Measurements from ENCODE around the gene AQP3.
"Not testable (repeated sequence)": the region's sequence is repeated elsewhere in the genome, so short reads cannot be mapped to it uniquely, and the experiment has no call there.

Gene AQP3

DNA sequence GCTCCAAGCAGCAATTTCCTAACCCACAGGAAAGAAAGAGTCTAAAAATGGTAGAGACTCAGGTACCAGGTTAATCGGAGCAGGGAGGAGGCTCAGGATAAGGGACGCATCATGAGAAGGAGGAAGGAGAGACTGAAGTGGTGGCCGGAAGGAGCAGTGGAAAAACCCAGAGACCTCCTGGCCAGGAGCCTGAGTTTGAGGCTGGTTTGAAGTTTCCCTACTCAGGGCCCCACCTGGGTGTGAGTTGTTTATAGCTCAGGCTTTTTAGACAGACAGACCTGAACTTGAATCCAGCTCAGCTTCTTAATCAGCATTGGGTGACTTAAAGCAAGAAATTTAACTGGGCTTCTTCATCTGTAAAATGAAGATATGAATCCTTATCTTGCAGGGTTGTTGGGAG is 33.1 kb downstream of the AQP3 start:
- no peak overlapping the region for H3K4me3 ChIP-seq (ENCODE audit: low read length)
- DNase-seq (ENCODE audit: low read depth), result no peak
- TF ChIP-seq, protein P1, sequence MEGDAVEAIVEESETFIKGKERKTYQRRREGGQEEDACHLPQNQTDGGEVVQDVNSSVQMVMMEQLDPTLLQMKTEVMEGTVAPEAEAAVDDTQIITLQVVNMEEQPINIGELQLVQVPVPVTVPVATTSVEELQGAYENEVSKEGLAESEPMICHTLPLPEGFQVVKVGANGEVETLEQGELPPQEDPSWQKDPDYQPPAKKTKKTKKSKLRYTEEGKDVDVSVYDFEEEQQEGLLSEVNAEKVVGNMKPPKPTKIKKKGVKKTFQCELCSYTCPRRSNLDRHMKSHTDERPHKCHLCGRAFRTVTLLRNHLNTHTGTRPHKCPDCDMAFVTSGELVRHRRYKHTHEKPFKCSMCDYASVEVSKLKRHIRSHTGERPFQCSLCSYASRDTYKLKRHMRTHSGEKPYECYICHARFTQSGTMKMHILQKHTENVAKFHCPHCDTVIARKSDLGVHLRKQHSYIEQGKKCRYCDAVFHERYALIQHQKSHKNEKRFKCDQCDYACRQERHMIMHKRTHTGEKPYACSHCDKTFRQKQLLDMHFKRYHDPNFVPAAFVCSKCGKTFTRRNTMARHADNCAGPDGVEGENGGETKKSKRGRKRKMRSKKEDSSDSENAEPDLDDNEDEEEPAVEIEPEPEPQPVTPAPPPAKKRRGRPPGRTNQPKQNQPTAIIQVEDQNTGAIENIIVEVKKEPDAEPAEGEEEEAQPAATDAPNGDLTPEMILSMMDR (conservative IDR thresholded peaks at IDR 0.05; ENCODE audit: low read depth, low read length), result no peak

DNA sequence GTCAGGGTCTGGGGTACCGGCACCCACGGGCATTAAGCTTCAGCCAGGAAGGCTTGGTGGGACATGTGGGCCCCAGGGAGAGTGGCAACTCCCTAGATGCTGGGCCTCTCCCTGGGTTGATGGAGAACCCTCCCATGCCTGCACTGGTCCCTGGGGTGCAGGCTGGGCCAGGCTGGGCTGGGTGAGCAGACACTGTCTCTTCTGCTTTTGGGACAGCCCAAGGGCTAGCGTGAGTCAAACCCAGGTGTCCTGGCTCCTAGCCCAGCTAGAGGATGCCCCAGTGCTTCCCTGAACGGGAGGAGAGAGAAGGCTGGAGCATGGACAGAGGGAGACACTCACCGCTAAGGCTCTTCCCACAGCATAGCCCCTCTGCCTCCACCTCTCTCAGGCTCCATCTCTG is 39.3 kb downstream of the AQP3 start:
- no peak for DNase-seq (ENCODE audit: low read depth)
- TF ChIP-seq, protein P1 (conservative IDR thresholded peaks at IDR 0.05; ENCODE audit: low read depth, low read length), result no peak
- no peak overlapping the region for H3K4me3 ChIP-seq (ENCODE audit: low read length)

DNA sequence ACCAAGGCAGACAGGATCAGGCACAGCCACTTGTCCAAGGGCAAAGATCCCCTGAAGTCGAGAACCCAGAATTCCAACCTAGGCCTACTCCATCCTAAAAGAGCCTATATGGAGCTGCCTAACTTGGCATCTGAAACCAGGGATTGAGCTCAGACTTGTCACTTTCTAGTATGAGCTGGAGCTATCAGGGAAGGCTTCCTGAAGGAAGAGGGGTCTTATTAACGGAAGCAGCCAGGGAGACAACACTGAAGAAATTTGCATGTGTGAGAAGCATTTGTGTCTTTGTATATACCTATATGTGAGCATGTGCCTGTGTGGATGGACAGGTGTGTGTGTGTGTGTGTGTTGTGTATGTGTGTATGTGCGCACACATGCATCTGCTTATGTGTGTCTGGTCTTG is 40.3 kb downstream of the AQP3 start:
- TF ChIP-seq, protein P1 (conservative IDR thresholded peaks at IDR 0.05; ENCODE audit: low read depth, low read length), result no peak
- no peak overlapping the region for H3K4me3 ChIP-seq (ENCODE audit: low read length)
- DNase-seq (ENCODE audit: low read depth), result no peak

DNA sequence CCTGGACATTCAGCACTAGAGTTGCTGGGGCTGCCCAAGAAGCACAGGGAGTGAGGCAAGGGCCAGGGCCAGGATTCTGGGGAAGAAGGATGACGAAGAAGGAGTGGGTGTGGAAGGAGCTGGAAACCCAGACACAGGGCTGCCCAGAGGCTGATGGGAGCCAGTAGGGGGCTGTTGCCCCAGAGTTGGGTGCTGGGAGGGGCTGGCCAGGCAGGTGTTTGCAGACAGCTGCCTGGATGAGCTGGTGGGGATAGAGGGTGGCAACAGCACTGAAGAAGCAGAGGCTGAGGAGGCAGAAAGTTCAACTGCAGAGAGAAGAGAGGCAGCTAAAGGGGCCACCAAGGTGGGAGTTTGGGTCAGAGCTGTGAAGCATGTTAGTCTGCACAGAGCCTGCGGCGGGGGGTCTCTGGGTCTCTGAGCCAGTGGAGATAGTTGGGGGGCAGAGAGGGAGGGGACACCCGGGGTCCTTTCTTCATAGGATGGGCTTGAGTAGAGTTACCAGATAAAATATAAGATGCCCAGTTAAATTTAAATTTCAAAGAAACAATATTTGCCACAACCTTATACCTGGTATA is 42.5 kb downstream of the AQP3 start:
- no peak overlapping the region for H3K4me3 ChIP-seq (ENCODE audit: low read length)
- TF ChIP-seq, protein P1 (conservative IDR thresholded peaks at IDR 0.05; ENCODE audit: low read depth, low read length), result no peak
- DNase-seq (ENCODE audit: low read depth), result no peak

DNA sequence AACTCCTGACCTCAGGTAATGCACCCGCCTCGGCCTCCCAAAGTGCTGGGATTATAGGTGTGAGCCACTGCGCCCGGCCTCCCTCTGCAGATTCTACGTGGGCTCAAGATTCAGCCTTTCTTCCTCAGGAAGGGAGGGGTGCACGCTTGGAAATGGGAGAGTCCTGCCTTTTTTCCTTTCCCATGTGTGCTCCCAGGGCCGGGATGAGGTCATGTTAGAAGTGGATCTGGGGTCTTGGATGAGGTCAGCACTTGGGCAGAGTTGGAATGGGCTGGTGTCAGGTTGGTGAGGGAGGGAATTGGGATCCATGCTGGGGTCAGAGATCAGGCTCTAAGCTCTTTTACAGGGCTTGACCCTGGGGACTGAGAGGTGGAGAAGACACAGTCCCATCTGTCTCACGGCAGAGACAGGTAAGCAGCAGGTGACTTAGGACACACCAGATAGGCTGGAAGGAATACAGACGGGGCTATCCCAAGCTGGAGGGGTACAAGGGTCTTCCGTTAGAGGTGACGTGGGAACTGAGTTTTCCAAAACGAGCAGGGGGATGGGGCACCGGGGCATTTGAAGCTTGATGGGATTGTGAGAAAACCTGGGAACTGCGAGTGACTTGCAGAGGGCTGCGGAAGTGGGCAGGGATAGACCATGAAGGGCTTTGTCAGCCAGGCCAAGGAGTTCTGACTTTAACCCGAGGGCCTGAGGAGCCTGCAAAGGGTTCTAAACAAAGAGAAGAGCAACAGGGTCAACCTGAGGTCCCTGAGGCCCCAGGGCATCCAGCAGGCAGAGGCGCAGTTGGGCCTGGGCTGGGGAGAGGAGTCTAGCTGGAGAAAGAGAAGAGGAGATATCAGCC is 43.2 kb downstream of the AQP3 start:
- TF ChIP-seq, protein P1 (conservative IDR thresholded peaks at IDR 0.05; ENCODE audit: low read depth, low read length), result no peak
- DNase-seq (ENCODE audit: low read depth), result no peak
- no peak overlapping the region for H3K4me3 ChIP-seq (ENCODE audit: low read length)

DNA sequence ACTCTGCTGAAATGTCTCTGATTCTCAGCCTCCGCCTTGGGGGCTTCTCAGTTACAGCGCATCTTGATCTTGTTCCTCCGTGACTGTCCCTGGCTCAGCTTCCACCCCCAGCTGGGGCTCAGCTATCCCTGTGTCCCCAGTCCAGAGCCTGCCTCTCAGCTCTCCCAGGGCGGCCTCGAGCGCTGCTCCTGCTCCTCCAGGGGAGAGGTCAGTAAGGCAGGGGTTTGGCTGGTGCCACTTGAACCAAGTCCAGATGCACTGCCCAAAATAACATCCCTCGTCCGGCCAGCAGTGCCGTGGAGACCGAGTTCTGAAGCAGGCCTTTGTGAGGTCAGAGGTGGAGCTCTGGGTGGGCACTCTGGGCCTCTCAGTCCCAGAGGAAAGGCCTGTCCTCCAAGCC is 45.0 kb downstream of the AQP3 start, which contains the start of gene AQP7:
AQP7 (minus strand) TSS at position 198 of the 400 bp plus-strand sequence. CDS start 1,306 bp downstream, outside the sequence.
- DNase-seq (ENCODE audit: low read depth); H3K4me3 ChIP-seq (ENCODE audit: low read length): not testable (repeated sequence)

DNA sequence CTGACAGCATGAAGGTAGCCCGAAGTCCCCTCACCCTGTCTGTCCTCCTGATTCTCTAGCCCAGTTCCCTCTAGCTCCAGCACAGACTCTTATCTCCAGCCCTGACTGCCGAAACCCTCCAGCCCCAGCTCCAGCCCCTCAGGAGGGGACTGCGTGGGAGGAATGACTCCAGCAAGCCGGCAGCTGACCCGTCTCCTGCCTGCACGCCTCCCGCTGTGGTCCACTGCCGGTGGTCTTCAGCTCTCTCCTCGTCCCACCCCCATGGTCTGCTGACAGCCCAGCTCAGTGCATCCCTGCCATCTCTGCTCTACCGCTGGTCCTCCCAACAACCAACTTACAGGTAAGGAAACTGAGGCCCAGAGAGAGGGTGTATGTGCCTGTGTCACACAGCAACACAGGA is 45.6 kb downstream of the AQP3 start:
- not testable (repeated sequence) for DNase-seq (ENCODE audit: low read depth); H3K4me3 ChIP-seq (ENCODE audit: low read length)

DNA sequence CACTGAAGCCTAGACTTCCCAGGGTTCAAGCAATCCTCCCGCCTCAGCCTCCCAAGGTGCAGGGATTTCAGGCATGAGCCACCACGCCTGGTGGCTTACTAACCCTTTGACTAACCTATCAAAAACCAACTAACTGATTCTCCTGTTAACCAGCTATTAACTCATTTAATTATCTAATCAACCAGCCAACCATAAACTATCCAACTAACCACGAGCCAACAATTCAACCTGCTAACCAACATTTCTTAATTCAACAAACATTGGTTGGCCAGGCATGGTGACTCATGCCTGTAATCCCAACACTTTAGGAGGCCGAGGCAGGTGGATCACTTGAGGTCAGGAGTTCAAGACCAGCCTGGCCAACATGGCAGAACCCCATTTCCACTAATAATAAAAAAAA is 48.3 kb downstream of the AQP3 start:
- not testable (repeated sequence) for H3K4me3 ChIP-seq (ENCODE audit: low read length)

DNA sequence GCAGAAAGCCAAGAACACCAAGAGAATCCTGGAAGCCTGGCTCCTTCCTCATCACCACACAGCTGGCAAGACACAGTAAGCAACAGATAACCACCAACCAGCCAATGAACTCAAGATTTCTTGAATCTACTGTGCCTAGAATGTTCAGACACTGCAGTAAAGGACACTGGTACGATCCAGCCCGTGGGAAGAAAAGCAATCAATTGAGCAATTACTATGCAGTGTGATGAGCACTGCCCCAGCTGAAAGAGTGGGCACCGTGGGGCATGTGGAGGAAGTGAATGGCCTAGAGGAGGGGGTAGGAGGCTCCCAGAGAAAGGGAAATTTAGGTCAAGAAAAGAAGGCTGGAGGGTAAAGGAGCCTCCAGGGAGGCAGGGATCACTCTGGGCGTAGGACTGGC is 49.6 kb downstream of the AQP3 start:
- H3K4me3 ChIP-seq (ENCODE audit: low read length); DNase-seq (ENCODE audit: low read depth): not testable (repeated sequence)

More for the DNA sequence above, 48.3 kb downstream of the AQP3 start:
- not testable (repeated sequence) for DNase-seq (ENCODE audit: low read depth)

DNA sequence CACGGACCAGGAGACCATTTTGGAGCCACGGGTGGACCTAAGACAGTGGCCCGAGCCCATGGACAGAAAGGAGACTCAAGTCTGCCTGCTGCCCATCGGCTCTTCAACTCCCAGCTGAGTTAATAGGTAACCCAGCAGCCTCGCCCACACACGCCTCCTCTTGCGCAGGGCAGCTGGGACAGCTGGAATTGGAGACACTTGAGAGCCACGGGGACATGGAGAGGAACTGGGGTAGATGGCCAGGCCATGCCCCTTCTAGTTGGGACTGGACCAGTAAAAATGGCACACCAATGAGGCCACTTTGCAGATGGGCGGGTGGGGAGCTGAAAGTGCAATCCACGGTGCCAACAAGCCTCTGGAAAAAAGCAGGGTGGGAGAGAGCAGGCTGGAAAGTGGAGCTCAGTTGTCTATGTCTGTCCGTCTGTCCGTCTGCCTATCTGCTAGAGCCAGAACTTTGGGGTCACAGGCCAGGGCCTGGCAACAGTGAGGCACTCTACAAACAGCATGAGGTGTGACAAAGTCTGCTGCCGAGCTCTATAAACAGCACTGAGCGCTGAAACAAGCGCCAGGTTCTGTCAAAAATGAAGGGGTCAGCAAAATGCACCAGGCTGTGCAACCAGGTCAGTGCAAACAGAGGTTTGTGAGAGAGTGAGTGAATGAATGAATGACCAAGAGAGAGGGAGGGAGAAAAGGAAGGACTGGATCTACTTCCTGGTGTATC is 52.1 kb downstream of the AQP3 start:
- DNase-seq (ENCODE audit: low read depth), result not testable (repeated sequence)

DNA sequence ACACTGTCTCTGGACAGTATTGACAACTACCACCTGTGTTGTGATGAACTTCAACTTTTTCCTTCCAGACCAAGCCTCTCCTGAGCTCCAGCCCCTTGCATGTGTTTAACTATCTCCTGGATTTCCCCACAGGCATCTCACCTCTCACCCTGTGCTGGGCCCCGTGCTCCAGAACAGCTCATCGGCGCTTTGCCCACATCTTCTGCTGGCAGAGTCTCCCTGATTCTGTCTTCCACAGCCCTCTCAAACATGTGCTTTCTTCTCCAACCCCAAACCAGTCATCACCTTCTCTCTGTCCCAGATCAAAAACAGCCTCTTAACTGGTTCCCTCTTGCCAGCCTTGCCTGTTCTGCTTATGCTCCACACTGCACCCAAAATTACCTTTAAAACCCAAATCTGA is 53.4 kb downstream of the AQP3 start:
- DNase-seq (ENCODE audit: low read depth); H3K4me3 ChIP-seq (ENCODE audit: low read length): not testable (repeated sequence)

More for the DNA sequence above, 52.1 kb downstream of the AQP3 start:
- not testable (repeated sequence) for H3K4me3 ChIP-seq (ENCODE audit: low read length)

Measured in retinal pigment epithelial cell (primary cell).